ENCODE results near the gene AKR1C8. TPM values are rescaled to one million over a fixed set of nuclear protein-coding genes. Genes with fewer than 3 reads are reported as not detected.

AKR1C8 gene
- total RNA-seq, 1 donor from 2014 or later, result not detected

DNA sequence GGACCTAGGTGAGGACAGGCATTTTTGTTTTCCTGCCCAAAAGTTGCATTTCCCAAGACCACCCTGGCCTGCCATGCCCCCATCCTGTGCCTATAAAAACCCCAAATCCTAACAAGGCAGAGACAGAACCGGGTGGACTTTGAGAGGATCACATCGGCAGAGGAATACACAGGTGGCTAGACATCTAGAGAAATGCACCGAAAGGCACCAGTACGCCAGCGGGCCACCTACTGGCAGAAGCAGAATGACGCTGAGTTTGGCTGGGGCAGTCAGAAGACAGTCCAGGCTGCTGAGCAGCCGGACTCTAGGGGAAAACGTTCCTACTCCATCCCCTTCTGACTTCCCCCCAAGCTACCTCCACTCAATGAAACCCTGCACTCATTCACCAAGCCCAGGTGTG lies 14.4 kb upstream of the AKR1C8 start:
- H3K4me1 Mint-ChIP-seq (ENCODE audit: low read depth), result peaks cover 5% of the 10 kb centered on the region
- no peak for DNase-seq (ENCODE audit: low spot score, unreplicated experiment)
- H3K36me3 Mint-ChIP-seq (ENCODE audit: insufficient read depth), result peaks cover 1% of the 10 kb centered on the region
- TF ChIP-seq, protein P1, sequence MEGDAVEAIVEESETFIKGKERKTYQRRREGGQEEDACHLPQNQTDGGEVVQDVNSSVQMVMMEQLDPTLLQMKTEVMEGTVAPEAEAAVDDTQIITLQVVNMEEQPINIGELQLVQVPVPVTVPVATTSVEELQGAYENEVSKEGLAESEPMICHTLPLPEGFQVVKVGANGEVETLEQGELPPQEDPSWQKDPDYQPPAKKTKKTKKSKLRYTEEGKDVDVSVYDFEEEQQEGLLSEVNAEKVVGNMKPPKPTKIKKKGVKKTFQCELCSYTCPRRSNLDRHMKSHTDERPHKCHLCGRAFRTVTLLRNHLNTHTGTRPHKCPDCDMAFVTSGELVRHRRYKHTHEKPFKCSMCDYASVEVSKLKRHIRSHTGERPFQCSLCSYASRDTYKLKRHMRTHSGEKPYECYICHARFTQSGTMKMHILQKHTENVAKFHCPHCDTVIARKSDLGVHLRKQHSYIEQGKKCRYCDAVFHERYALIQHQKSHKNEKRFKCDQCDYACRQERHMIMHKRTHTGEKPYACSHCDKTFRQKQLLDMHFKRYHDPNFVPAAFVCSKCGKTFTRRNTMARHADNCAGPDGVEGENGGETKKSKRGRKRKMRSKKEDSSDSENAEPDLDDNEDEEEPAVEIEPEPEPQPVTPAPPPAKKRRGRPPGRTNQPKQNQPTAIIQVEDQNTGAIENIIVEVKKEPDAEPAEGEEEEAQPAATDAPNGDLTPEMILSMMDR (IDR thresholded peaks at IDR 0.05; ENCODE audit: unreplicated experiment), result no peak
- no peak overlapping the region for H3K4me3 Mint-ChIP-seq (ENCODE audit: low read depth)
- H3K27me3 Mint-ChIP-seq, result no peaks in the 10 kb centered on the region
- no peak overlapping the region for H3K27ac Mint-ChIP-seq
- H3K9me3 Mint-ChIP-seq (ENCODE audit: low read depth), result peaks cover 18% of the 10 kb centered on the region

- Mint-ChIP-seq H3K27ac (no peak overlapping the region), H3K9me3 (ENCODE audit: low read depth) (peaks cover 18% of the 10 kb centered on the region), H3K27me3 (no peaks in the 10 kb centered on the region), H3K4me1 (ENCODE audit: low read depth) (peaks cover 5% of the 10 kb centered on the region), H3K4me3 (ENCODE audit: low read depth) (no peak overlapping the region), H3K36me3 (ENCODE audit: insufficient read depth) (peaks cover 1% of the 10 kb centered on the region)
- TF ChIP-seq, protein P1 (IDR thresholded peaks at IDR 0.05; ENCODE audit: unreplicated experiment), result no peak
- no peak for DNase-seq (ENCODE audit: low spot score, unreplicated experiment)
Measured at GRCh38 chr10:5198386-5198785, 13.4 kb upstream of the AKR1C8 start.

DNA sequence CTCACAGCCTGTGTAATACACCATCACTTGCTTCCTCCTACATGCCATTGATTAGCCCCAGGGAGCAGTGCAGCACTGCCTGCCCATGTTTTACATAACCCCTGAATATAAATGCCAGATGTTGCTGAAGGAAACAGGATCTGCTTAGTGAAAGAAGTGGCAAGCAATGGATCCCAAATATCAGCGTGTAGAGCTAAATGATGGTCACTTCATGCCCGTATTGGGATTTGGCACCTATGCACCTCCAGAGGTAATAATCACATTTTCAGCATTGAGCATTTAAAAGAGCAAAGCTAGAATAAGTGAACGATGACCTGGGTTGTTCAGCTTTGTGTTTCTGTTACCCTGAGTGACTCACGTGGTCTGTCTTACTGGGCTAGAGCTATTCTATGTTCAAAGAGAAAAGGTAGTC lies 11.8 kb upstream of the AKR1C8 start, which contains the start of gene AKR1C4:
AKR1C4 (plus strand) TSS at position 136 of the 412 bp plus-strand sequence; CDS start at position 167, 31 bp downstream.
- Mint-ChIP-seq H3K4me1 (ENCODE audit: low read depth) (peaks cover 5% of the 10 kb centered on the region), H3K9me3 (ENCODE audit: low read depth) (peaks cover 16% of the 10 kb centered on the region), H3K27me3 (no peaks in the 10 kb centered on the region), H3K36me3 (ENCODE audit: insufficient read depth) (no peaks in the 10 kb centered on the region), H3K4me3 (ENCODE audit: low read depth) (no peak within 1 kb of the TSS), H3K27ac (no peak within 1 kb of the TSS)
- DNase-seq (ENCODE audit: low spot score, unreplicated experiment), result no peak
- TF ChIP-seq, protein P1 (IDR thresholded peaks at IDR 0.05; ENCODE audit: unreplicated experiment), result no peak

DNA sequence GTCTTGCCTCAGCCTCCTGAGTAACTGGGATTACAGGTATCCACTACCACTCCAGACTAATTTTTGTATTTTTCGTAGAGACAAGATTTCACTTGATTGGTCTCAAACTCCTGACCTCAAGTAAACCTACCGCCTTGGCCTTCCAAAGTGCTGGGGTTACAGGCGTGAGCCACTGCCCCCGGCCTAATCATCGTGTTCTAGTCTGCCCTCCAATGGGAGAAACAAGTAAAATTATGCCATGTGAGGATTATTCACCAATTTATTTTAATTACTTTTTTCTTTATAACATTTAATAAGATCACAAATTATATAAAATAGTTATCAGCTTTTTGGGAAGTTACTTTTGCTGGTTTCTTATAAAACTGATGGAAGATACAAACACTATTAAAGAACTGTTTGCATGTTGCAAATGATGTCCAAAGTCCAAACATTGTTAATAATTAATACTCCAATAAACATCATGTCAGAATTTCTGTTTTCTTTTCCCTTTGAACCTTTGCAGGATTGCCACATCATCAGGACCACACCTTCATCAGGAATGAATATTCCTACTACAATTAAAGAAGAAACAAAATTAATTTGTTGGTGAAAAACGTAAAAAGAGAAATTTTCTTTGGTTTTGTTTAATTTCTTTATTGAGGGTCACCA lies 10.9 kb upstream of the AKR1C8 start:
- DNase-seq (ENCODE audit: low spot score, unreplicated experiment), result no peak
- H3K9me3 Mint-ChIP-seq (ENCODE audit: low read depth), result peaks cover 9% of the 10 kb centered on the region
- H3K27ac Mint-ChIP-seq, result no peak overlapping the region
- H3K4me3 Mint-ChIP-seq (ENCODE audit: low read depth), result no peak overlapping the region
- no peaks in the 10 kb centered on the region for H3K36me3 Mint-ChIP-seq (ENCODE audit: insufficient read depth)
- peaks cover 5% of the 10 kb centered on the region for H3K4me1 Mint-ChIP-seq (ENCODE audit: low read depth)
- H3K27me3 Mint-ChIP-seq, result no peaks in the 10 kb centered on the region
- TF ChIP-seq, protein P1 (IDR thresholded peaks at IDR 0.05; ENCODE audit: unreplicated experiment), result no peak

DNA sequence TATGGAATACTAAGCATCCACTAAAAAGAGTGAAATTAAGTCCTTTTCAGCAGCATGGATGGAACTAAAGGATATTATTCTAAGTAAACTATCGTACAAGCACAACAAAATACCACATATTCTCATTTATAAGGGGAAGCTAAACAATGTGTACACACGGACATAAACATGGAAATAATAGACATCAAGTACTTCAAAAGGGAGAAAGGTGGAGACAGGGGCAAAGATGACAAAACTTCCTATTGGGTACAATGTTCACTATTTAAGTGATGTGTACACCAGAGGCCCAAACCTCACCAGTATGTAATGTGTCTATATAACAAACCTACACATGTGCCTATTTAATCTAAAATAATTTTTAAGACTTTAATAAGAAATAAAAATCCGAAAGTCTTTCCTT lies 9.5 kb upstream of the AKR1C8 start:
- Mint-ChIP-seq H3K27me3 (no peaks in the 10 kb centered on the region), H3K9me3 (ENCODE audit: low read depth) (peaks cover 12% of the 10 kb centered on the region), H3K27ac (no peak overlapping the region), H3K4me3 (ENCODE audit: low read depth) (no peak overlapping the region), H3K4me1 (ENCODE audit: low read depth) (peaks cover 5% of the 10 kb centered on the region), H3K36me3 (ENCODE audit: insufficient read depth) (no peaks in the 10 kb centered on the region)
- DNase-seq (ENCODE audit: low spot score, unreplicated experiment), result no peak
- TF ChIP-seq, protein P1 (IDR thresholded peaks at IDR 0.05; ENCODE audit: unreplicated experiment), result no peak
